Esophagus muscularis mucosa (tissue), 4 donors: ENCODE data around the gene SMCO3.

Experiments used
- CTCF ChIP-seq, 3 experiments: fragments of 200-600 bp in 2 of 3; fragments of 450-650 bp in 1 of 3; sonication (generic) in 2 of 3; IDR thresholded peaks; one replicate each; pipeline ENCODE4 v1.5.1; 2017 to 2019; ENCODE audit warnings: antibody characterized with exemption in 3 of 3, mild to moderate bottlenecking in 2 of 3, moderate library complexity in 1 of 3
- EP300 ChIP-seq: sonication (generic); formaldehyde crosslinking; IDR thresholded peaks from one replicate; pipeline ENCODE4 v1.6.1; 2017; ENCODE audit warnings: antibody characterized with exemption
- POLR2A ChIP-seq: fragments of 450-650 bp; IDR thresholded peaks from one replicate; pipeline ENCODE4 v1.6.1; 2017; ENCODE audit warnings: antibody characterized with exemption, moderate library complexity, mild to moderate bottlenecking, low read depth
- POLR2AphosphoS5 ChIP-seq, 2 donors: sonication (generic); formaldehyde crosslinking; IDR thresholded peaks; one replicate each; pipeline ENCODE4 v1.6.1; 2017; ENCODE audit warnings: antibody characterized with exemption in 2 of 2

- TF ChIP-seq CTCF (IDR thresholded peaks at IDR 0.05) (no peak), POLR2A (no peak), POLR2AphosphoS5 (IDR thresholded peaks at IDR 0.05) (no peak), EP300 (no peak)
These were observed 45.1 kb downstream of the SMCO3 start for GRCh38 chr12:14768823-14769405.
